Esophagus mucosa (tissue), 1 donor: ENCODE results near the gene BEND5. TPM values are rescaled to one million over a fixed set of nuclear protein-coding genes. Genes with fewer than 3 reads are reported as not detected.

ENCODE experiments used
- ATAC-seq: fragments of 200-7000 bp; cut with Tn5 transposase; one replicate; pipeline ENCODE4 v1.9.1; 2020
- total RNA-seq: library from RNA; stranded (reverse); gene quantifications from one replicate; pipeline ENCODE4 v1.2.4, GENCODE V29; 2023
- donor health status: DM: yes; HTN: yes; CAD: no.

Gene BEND5
- total RNA-seq, 1 donor from 2014 or later = 0.24 TPM

GRCh38 chr1:48678710-48679505 is 97.8 kb downstream of the BEND5 start:
- no peak for ATAC-seq
